Tibial nerve (tissue), 4 donors: ENCODE measurements around the gene NFIA. TPM values are rescaled to one million over a fixed set of nuclear protein-coding genes. Genes with fewer than 3 reads are reported as not detected.

Source experiments
- DNase-seq, 2 donors: peaks; one replicate each; pipeline ENCODE4 v3.0.0-alpha.2; 2019; ENCODE audit warnings: low spot score in 2 of 2
- H3K27ac ChIP-seq, 4 donors: fragments of 200-600 bp; sonication (generic) in 3 of 4; one replicate each; pipeline ENCODE4 v1.5.1; 2017 to 2019; ENCODE audit warnings: mild to moderate bottlenecking in 1 of 4
- H3K27me3 ChIP-seq, 2 donors: fragments of 200-600 bp; sonication (generic) in 1 of 2; one replicate each; pipeline versions ENCODE4 v1.5.1 to v1.6.0; 2017 to 2019
- H3K36me3 ChIP-seq, 3 donors: fragments of 200-600 bp; sonication (generic); one replicate each; pipeline ENCODE4 v1.5.1; 2018 to 2019
- H3K4me1 ChIP-seq, 4 donors: fragments of 200-600 bp; sonication (generic) in 3 of 4; one replicate each; pipeline ENCODE4 v1.5.1; 2017 to 2019
- H3K4me3 ChIP-seq, 4 donors: fragments of 200-600 bp; sonication (generic) in 3 of 4; one replicate each; pipeline ENCODE4 v1.5.1; 2017 to 2019; ENCODE audit warnings: mild to moderate bottlenecking in 1 of 4, moderate library complexity in 1 of 4
- H3K9me3 ChIP-seq, 4 donors: fragments of 200-600 bp; sonication (generic) in 3 of 4; one replicate each; pipeline ENCODE4 v1.5.1; 2017 to 2019
- EP300 ChIP-seq, 2 donors: sonication (generic); formaldehyde crosslinking; IDR thresholded peaks; one replicate each; pipeline ENCODE4 v1.6.1; 2017; ENCODE audit warnings: antibody characterized with exemption in 2 of 2, mild to moderate bottlenecking in 1 of 2
- POLR2A ChIP-seq, 2 donors: fragments of 450-650 bp; IDR thresholded peaks; one replicate each; pipeline ENCODE4 v1.6.1; 2017; ENCODE audit warnings: antibody characterized with exemption in 2 of 2, mild to moderate bottlenecking in 2 of 2, moderate library complexity in 2 of 2
- WGBS, 2 donors: methylation state at CpG; one replicate each; pipeline ENCODE4 v1.1.5; 2018; 5-methylcytosine and 5-hydroxymethylcytosine counted together
- total RNA-seq, 4 donors: library from RNA; depleted of rRNA; stranded (reverse); fragments of >200 nt; gene quantifications; one replicate each; pipeline ENCODE4 v1.1.0, GENCODE V29; 2016
- TF ChIP-seq, protein P1 (sequence below), 5 experiments: fragments of 200-600 bp in 3 of 5; fragments of 450-650 bp in 2 of 5; sonication (generic) in 3 of 5; IDR thresholded peaks; one replicate each; pipeline ENCODE4 v1.5.1; 2016 to 2019; ENCODE audit warnings: antibody characterized with exemption in 5 of 5, mild to moderate bottlenecking in 3 of 5, moderate library complexity in 2 of 5

The NFIA gene
- total RNA-seq, 4 donors from 2014 or later: 71.2 to 81.4 (median 75.7) TPM

DNA sequence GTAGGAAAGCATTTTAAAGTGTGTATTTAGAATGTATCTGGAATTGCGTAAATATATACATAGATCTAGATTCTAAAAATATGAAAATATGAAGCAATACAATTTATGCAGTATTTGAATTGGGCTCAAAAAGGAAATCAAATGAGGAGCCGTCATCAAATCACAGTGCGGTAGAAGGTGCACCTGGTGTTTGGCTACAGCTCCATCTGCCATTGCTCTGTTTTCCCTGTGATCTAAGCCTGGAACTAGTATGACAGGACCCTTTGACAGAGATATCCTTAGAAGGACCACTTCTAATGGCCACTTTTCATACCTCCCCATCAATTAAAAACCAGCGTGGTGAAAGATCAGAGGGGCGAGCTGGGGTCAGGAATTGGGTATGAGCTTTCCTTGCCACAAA, 202.6 kb downstream of the NFIA start:
- peak overlapping the region in 1 of 4 donors; percentile 38 for H3K27ac ChIP-seq
- no peaks in the 10 kb centered on the region for H3K9me3 ChIP-seq
- no peaks in the 10 kb centered on the region for H3K36me3 ChIP-seq
- TF ChIP-seq, protein P1, sequence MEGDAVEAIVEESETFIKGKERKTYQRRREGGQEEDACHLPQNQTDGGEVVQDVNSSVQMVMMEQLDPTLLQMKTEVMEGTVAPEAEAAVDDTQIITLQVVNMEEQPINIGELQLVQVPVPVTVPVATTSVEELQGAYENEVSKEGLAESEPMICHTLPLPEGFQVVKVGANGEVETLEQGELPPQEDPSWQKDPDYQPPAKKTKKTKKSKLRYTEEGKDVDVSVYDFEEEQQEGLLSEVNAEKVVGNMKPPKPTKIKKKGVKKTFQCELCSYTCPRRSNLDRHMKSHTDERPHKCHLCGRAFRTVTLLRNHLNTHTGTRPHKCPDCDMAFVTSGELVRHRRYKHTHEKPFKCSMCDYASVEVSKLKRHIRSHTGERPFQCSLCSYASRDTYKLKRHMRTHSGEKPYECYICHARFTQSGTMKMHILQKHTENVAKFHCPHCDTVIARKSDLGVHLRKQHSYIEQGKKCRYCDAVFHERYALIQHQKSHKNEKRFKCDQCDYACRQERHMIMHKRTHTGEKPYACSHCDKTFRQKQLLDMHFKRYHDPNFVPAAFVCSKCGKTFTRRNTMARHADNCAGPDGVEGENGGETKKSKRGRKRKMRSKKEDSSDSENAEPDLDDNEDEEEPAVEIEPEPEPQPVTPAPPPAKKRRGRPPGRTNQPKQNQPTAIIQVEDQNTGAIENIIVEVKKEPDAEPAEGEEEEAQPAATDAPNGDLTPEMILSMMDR (IDR thresholded peaks at IDR 0.05): no peak
- no peak for TF ChIP-seq EP300 (IDR thresholded peaks at IDR 0.05)
- TF ChIP-seq POLR2A (IDR thresholded peaks at IDR 0.05): no peak
- 94% methylated on average over 5 of the region's 5 CpGs for WGBS, 2 donors
- DNase-seq: no peak
- H3K4me1 ChIP-seq: peaks cover 0 to 58% (median 4%) of the 10 kb centered on the region in 4 donors
- no peak overlapping the region for H3K4me3 ChIP-seq
- no peaks in the 10 kb centered on the region for H3K27me3 ChIP-seq

GRCh38 chr1:61285371-61285885, 203.1 kb downstream of the NFIA start:
- H3K4me1 ChIP-seq: peaks cover 0 to 53% (median 4%) of the 10 kb centered on the region in 4 donors
- H3K4me3 ChIP-seq: no peak overlapping the region
- WGBS, 2 donors: 66 to 68% methylated on average over 3 of the region's 3 CpGs
- peak overlapping the region in 2 of 4 donors; percentile 4 to 38 for H3K27ac ChIP-seq
- no peaks in the 10 kb centered on the region for H3K36me3 ChIP-seq
- TF ChIP-seq POLR2A (IDR thresholded peaks at IDR 0.05): no peak
- TF ChIP-seq, protein P1 (IDR thresholded peaks at IDR 0.05): no peak
- no peak for TF ChIP-seq EP300 (IDR thresholded peaks at IDR 0.05)
- no peaks in the 10 kb centered on the region for H3K9me3 ChIP-seq
- no peaks in the 10 kb centered on the region for H3K27me3 ChIP-seq
- DNase-seq: no peak

DNA sequence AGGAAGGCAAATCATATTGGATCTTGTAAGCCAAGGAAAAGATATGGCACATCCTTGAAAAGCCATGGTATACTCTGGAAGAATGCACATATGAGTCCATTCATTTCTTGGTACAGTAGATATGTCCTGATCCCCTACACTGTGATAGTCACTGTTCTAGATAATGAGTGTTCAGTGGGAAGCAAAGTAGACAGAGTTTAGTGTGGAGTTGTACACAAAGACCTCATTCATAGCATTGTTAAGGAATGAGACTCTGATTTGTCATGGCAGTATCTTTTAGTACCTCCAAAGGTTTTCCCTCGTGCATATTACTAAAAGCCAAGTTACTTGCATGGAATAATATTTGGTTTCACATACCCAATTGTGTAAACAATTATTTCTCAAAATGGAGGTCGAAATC, 204.7 kb downstream of the NFIA start:
- H3K4me1 ChIP-seq: peaks cover 0 to 52% (median 4%) of the 10 kb centered on the region in 4 donors
- 48 to 52% methylated on average over 2 of the region's 2 CpGs for WGBS, 2 donors
- peak overlapping the region in 2 of 4 donors; percentile 63 for H3K27ac ChIP-seq

GRCh38 chr1:61287734-61288133, 205.4 kb downstream of the NFIA start:
- no peaks in the 10 kb centered on the region for H3K9me3 ChIP-seq
- peaks cover 0 to 55% (median 4%) of the 10 kb centered on the region in 4 donors for H3K4me1 ChIP-seq
- TF ChIP-seq, protein P1 (IDR thresholded peaks at IDR 0.05): peak in 1 of 5 experiments; percentile 12
- peak in 1 of 2 donors; percentile 58 for TF ChIP-seq EP300 (IDR thresholded peaks at IDR 0.05)
- no peak for TF ChIP-seq POLR2A (IDR thresholded peaks at IDR 0.05)
- H3K36me3 ChIP-seq: no peaks in the 10 kb centered on the region
- no peak overlapping the region for H3K4me3 ChIP-seq
- peak overlapping the region in 2 of 4 donors; percentile 63 for H3K27ac ChIP-seq
- no peak for DNase-seq
- H3K27me3 ChIP-seq: no peaks in the 10 kb centered on the region
- WGBS, 2 donors: 22 to 45% methylated on average over 2 of the region's 2 CpGs

More for the DNA sequence above, 204.7 kb downstream of the NFIA start:
- Histone ChIP-seq H3K27me3 (no peaks in the 10 kb centered on the region), H3K4me3 (no peak overlapping the region), H3K9me3 (no peaks in the 10 kb centered on the region), H3K36me3 (no peaks in the 10 kb centered on the region)
- TF ChIP-seq POLR2A (IDR thresholded peaks at IDR 0.05): no peak
- no peak for TF ChIP-seq EP300 (IDR thresholded peaks at IDR 0.05)
- TF ChIP-seq, protein P1 (IDR thresholded peaks at IDR 0.05): no peak
- no peak for DNase-seq

GRCh38 chr1:61289232-61290098, 207.1 kb downstream of the NFIA start:
- 81 to 84% methylated on average over 4 of the region's 4 CpGs for WGBS, 2 donors
- TF ChIP-seq, protein P1 (IDR thresholded peaks at IDR 0.05): no peak
- TF ChIP-seq EP300 (IDR thresholded peaks at IDR 0.05) (no peak), POLR2A (IDR thresholded peaks at IDR 0.05) (no peak)
- peaks cover 0 to 64% (median 4%) of the 10 kb centered on the region in 4 donors for H3K4me1 ChIP-seq
- no peaks in the 10 kb centered on the region for H3K27me3 ChIP-seq
- no peaks in the 10 kb centered on the region for H3K36me3 ChIP-seq
- H3K4me3 ChIP-seq: no peak overlapping the region
- no peak for DNase-seq
- H3K27ac ChIP-seq: no peak overlapping the region
- no peaks in the 10 kb centered on the region for H3K9me3 ChIP-seq
